Measurements from ENCODE around the gene ZNF462. TPM values are rescaled to one million over a fixed set of nuclear protein-coding genes. Genes with fewer than 3 reads are reported as not detected.

Gene ZNF462
- total RNA-seq, 1 experiment from 2014 or later, result 164 TPM

DNA sequence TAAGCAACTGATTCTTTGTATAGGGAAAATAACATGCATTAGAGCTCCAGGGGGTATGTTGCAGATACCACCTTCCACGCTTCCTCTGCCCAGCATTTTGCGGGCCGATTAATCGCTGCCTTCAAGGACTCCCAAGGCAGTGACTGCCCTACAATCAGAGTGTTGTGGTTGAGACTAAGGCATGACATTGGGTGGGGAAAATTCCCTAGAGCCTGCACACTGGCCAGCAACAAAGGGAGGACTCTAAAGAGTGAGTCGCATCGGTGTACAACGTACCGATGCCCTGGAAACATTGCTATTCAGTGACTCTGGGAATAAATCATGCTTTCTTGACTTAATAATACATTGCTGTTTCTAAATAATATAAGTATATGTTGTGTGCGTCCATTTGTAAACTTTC is 119.7 kb downstream of the ZNF462 start:
- no peak overlapping the region for H3K27ac Mint-ChIP-seq
- no peaks in the 10 kb centered on the region for H3K23me2 ChIP-seq (ENCODE audit: insufficient read length, low read depth, low read length, poor library complexity, severe bottlenecking)
- no peak overlapping the region for H3K23ac ChIP-seq (ENCODE audit: insufficient read length, low read depth, low read length)
- no peak overlapping the region for H2AFZ ChIP-seq (ENCODE audit: low read length)
- no peak overlapping the region for H2BK12ac ChIP-seq (ENCODE audit: insufficient read length, low read depth, low read length)
- no peak overlapping the region for H3K14ac ChIP-seq (ENCODE audit: insufficient read depth, low read length)
- no peak overlapping the region for H2BK15ac ChIP-seq (ENCODE audit: low read depth, low read length)
- no peak overlapping the region for H3T11ph ChIP-seq (ENCODE audit: low read length)
- H3K9ac ChIP-seq (ENCODE audit: extremely low read depth, insufficient read length, low read length), result no peak overlapping the region
- H2BK120ac ChIP-seq (ENCODE audit: low read depth, low read length, poor library complexity, severe bottlenecking), result no peak overlapping the region
- no peak overlapping the region for H2BK20ac ChIP-seq (ENCODE audit: low read depth, low read length, poor library complexity, severe bottlenecking)
- no peak for DNase-seq
- H3K79me2 ChIP-seq (ENCODE audit: insufficient read depth, low read length), result no peaks in the 10 kb centered on the region
- H3K27me3 ChIP-seq (ENCODE audit: insufficient read depth, low read length), result no peaks in the 10 kb centered on the region
- H4K5ac ChIP-seq (ENCODE audit: insufficient read length, low read depth, low read length), result no peak overlapping the region
- no peak overlapping the region for H3K4me2 ChIP-seq (ENCODE audit: insufficient read depth, insufficient read length, low read length)
- WGBS (ENCODE audit: extremely low coverage, insufficient read length, low lambda C conversion rate), result no CpG with 5 or more reads among the region's 9 CpGs
- H2AK5ac ChIP-seq (ENCODE audit: insufficient read length, low read length), result no peak overlapping the region
- TF ChIP-seq, protein P1, sequence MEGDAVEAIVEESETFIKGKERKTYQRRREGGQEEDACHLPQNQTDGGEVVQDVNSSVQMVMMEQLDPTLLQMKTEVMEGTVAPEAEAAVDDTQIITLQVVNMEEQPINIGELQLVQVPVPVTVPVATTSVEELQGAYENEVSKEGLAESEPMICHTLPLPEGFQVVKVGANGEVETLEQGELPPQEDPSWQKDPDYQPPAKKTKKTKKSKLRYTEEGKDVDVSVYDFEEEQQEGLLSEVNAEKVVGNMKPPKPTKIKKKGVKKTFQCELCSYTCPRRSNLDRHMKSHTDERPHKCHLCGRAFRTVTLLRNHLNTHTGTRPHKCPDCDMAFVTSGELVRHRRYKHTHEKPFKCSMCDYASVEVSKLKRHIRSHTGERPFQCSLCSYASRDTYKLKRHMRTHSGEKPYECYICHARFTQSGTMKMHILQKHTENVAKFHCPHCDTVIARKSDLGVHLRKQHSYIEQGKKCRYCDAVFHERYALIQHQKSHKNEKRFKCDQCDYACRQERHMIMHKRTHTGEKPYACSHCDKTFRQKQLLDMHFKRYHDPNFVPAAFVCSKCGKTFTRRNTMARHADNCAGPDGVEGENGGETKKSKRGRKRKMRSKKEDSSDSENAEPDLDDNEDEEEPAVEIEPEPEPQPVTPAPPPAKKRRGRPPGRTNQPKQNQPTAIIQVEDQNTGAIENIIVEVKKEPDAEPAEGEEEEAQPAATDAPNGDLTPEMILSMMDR (conservative IDR thresholded peaks at IDR 0.05), result no peak
- H3K27me3 Mint-ChIP-seq (ENCODE audit: low read depth), result no peaks in the 10 kb centered on the region
- no peak overlapping the region for H3K4me3 Mint-ChIP-seq
- no peak overlapping the region for H2BK5ac ChIP-seq (ENCODE audit: insufficient read length, low read length)
- H4K8ac ChIP-seq (replicated peaks; ENCODE audit: insufficient read length, low read depth, low read length), result no peak overlapping the region
- no peak overlapping the region for H4K91ac ChIP-seq (ENCODE audit: insufficient read length, low read depth, low read length)
- H3K4ac ChIP-seq (ENCODE audit: low read depth, low read length), result no peak overlapping the region
- no peaks in the 10 kb centered on the region for H3K4me1 Mint-ChIP-seq
- no peaks in the 10 kb centered on the region for H3K79me1 ChIP-seq (ENCODE audit: insufficient read depth, low read depth, low read length, poor library complexity, severe bottlenecking)
- peaks cover 64 to 91% (median 83%) of the 10 kb centered on the region in 3 experiments for H3K36me3 Mint-ChIP-seq (ENCODE audit: insufficient read depth in 1 of 3, low read depth in 3 of 3)
- H3K27ac ChIP-seq (ENCODE audit: insufficient read length, low read depth, low read length), result no peak overlapping the region
- no peaks in the 10 kb centered on the region for H3K9me3 ChIP-seq (ENCODE audit: control insufficient read depth, low read depth, low read length)
- H3K4me1 ChIP-seq (ENCODE audit: insufficient read depth, low read length), result no peaks in the 10 kb centered on the region
- no peaks in the 10 kb centered on the region for H3K9me3 Mint-ChIP-seq
- no peak overlapping the region for H3K56ac ChIP-seq (ENCODE audit: insufficient read length, low read depth, low read length)
- H3K18ac ChIP-seq (ENCODE audit: insufficient read length, low read depth, low read length), result no peak overlapping the region
- H4K20me1 ChIP-seq (ENCODE audit: control insufficient read depth, insufficient read depth, insufficient read length), result peaks cover 3% of the 10 kb centered on the region
